NCI-H82 (cell line): ENCODE measurements around the gene SLC13A5.
A peak's percentile ranks its signal among the peaks of the same experiment; 100 is the strongest.
"Not testable (repeated sequence)": the region's sequence is repeated elsewhere in the genome, so short reads cannot be mapped to it uniquely, and the experiment has no call there.

Source experiments
- DNase-seq: peaks from one replicate; lab custom pipeline; 2025; lab: John Stamatoyannopoulos, UW

SLC13A5 gene

GRCh38 chr17:6661464-6661848 lies 51.7 kb downstream of the SLC13A5 start:
- no peak for DNase-seq

DNA sequence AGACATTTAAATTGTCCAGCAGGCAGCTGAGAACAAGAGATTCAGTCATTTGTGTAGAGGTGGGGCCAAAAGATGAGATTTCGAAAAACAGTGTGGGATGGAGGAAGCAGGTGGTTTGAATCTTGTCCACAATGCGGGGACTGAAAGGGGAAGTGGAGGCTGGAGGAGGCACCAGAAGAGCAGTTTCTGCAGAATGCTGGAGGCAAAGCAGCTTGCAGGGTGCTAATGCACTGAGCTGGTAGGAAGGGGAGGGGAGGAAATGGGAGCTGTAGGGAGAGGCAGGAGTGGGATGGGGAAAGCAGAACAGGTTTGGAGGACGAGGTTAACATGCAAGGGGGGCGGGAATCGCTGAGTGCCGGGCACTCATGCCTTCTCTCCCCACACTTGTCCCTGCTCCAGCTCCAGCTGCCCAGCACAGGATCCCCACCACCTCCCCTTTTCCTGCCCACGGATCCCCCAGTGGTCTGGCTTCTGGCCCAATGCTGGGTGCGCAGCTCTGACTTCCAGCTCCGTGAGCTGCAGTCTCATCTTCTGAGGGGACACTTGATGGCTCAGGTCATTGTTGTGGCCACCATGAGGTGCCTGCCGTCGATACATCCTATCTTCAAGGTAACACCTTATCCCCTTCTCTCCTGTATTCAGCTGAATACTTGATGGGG lies 52.2 kb downstream of the SLC13A5 start:
- DNase-seq: no peak

- DNase-seq: peak; percentile 16
Observed at GRCh38 chr17:6660101-6660500, 53.1 kb downstream of the SLC13A5 start.

GRCh38 chr17:6658411-6658810 lies 54.8 kb downstream of the SLC13A5 start:
- not testable (repeated sequence) for DNase-seq

DNA sequence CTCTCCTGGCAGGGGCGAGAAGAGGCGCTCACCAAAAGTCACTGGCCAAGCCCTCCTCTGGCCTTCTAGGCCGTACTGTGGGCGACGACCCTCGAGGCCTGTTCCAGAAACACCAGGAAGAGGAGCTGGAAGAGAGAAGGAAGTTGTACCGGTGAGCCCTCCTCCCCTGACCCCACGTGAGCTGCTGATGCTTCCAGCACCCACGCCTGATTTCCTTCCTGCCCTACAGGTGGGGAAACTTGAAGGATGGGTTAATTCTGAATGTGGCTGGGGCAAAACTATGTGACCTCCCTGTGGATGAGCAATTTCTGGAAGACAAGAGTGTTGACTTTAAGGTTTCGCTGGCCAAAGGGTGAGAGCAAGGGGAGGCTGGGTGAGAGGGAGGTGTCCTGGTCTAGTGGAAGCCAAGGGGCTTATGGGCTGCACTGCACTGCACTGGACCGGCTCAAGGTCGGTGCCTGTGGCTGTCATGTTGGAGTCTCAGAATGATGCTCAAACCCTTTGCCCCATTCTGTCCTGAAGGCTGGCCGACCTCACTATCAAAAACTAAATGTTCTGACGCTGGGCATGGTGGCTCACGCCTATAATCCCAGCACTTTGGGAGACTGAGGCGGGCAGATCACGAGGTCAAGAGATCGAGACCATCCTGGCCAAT lies 55.4 kb downstream of the SLC13A5 start:
- DNase-seq: no peak

DNA sequence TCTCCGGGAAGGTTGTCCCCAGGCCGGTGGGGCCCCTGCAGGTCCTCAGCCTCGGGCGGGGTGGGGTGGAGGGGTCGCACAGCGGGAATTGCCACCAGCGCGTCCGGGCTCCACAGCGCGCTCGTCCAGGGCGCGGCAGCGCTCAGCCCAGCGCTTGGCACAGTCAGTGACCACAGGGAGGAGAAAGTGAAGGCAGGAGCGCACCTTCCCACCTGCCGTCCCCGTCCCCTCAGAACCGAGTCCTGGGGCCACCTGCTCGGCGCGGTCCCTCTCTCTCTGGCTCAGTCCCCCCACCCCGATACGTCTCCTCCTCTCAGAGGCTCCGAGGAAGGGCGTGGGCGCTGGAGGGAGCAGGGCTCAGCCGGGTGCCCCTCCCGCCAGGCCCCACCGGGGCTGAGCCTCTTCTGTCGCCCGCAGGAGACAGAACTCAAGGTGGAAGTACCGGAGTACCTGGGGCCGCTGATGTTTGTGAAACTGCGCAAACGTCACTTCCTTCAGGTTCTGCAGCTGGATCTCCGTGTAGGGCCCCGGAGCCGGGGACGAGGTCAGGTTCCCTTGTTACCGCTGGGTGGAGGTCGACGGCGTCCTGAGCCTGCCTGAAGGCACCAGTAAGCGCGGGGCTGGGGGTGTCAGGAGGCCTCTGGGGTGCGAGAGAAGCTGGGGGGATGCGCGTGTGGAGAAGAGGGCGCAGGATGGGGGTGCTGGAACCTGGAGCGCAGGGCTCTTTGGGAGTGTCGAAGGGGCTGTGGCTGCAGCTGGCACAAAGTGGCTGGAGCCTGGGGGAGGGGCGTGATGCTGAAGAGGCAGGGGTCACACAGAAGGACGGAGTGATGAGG lies 56.2 kb downstream of the SLC13A5 start:
- peak; percentile 24 for DNase-seq

DNA sequence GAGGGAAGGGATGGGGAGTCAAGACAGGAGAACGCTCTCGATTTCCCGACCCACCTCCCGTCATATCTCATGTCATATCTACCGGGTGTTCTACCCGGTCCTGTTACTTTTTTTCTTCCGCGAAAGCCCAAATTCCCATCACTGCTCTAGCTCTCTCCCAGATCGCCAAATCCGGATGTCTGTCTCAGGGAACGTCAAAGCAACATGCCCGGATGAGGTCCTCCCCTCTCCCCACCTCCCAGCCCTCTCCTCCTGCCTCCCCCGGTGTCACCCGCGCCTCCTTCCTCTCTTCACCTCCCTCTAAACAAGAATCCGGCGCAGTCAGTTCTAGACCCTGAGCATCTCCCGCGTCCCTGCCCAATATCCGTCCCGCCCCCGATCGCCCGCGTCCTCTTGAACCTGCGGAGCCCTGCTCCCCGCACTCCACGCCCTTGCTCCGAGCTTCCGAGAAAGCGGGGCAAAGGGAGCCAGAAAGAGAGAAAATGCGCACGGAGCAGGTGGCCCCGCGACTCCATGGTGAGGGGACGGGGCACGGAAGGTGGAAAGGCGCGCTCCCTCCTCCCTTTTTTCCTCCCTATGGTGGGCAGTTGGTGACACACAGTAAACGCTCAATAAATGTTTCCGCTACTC lies 57.3 kb downstream of the SLC13A5 start:
- DNase-seq: not testable (repeated sequence)

GRCh38 chr17:6654841-6655731 lies 58.1 kb downstream of the SLC13A5 start:
- peak; percentile 82 for DNase-seq

- DNase-seq: peak; percentile 54
Observed at GRCh38 chr17:6651919-6652452, 61.2 kb downstream of the SLC13A5 start.

- DNase-seq: peak; percentile 98
Observed at GRCh38 chr17:6651354-6651918, 61.7 kb downstream of the SLC13A5 start, which contains the start of the genes C17orf100 and MED31. Gene C17orf100 (plus strand): TSS chr17:6651762. CDS start chr17:6651914, 152 bp downstream. Gene MED31 (minus strand): TSS chr17:6651605. CDS start chr17:6651528, 77 bp downstream.

- DNase-seq: peak; percentile 44
Observed at GRCh38 chr17:6648181-6648580, 65.0 kb downstream of the SLC13A5 start.

DNA sequence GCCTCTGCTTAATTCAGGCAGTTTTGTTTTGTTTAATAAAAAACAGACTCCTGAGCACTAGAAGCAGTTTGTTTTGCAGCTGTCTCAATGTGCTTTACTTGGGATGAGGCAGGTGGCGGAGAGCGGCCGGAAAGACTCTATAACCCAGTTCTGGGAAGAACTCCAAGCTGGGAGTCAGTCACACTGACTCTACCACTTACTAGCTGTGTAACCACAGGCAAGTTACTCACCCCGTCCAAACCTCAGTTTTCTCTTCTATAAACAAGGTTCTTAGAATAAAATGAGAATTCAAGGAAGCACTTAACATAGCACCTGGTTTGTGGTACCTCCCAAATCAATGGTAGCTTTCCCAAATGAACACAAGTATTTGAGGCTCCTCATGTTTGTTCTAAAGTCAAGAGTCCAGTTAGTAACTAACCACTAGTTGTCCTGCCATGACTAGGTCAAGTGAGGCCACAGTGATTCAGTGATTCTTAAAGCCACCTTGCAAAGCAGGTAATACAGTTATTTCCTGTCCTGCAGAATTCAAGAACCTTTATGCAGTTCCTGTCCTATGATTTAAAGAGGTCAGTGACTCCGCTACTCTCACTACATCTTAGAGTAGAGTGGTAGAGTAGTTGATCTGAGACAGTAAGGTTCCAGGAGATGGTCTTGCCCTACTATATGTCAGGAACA lies 69.6 kb downstream of the SLC13A5 start:
- no peak for DNase-seq

DNA sequence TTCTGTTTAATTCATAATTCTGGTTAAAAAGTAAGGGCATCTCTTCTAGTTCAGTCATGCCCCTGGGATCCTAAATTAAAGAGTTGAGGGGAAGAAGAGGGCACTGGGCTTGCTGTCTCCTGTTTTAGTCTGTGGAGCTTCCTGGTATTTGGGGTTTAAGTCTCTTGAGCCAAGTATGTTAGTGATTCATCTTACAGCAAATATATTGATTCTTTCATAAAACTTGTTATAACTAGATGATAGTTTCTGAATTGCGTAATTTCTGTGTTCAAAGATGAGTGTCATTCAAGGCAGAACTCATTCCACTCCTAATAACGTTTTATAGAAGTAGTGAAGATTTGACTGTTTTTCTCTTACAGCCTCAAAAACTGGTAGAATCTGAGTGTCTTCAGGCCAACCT lies 70.6 kb downstream of the SLC13A5 start:
- no peak for DNase-seq

- peak; percentile 86 for DNase-seq
Observed at GRCh38 chr17:6641247-6641863, 71.8 kb downstream of the SLC13A5 start.

GRCh38 chr17:6640536-6641246 lies 72.5 kb downstream of the SLC13A5 start, which contains the start of the genes KIAA0753 and TXNDC17:
Gene KIAA0753 (minus strand): TSS chr17:6640711. CDS start chr17:6635103, 5,608 bp downstream.
Gene TXNDC17 (plus strand): TSS chr17:6641060. CDS start chr17:6641083, 23 bp downstream.
- DNase-seq: peak; percentile 96

DNA sequence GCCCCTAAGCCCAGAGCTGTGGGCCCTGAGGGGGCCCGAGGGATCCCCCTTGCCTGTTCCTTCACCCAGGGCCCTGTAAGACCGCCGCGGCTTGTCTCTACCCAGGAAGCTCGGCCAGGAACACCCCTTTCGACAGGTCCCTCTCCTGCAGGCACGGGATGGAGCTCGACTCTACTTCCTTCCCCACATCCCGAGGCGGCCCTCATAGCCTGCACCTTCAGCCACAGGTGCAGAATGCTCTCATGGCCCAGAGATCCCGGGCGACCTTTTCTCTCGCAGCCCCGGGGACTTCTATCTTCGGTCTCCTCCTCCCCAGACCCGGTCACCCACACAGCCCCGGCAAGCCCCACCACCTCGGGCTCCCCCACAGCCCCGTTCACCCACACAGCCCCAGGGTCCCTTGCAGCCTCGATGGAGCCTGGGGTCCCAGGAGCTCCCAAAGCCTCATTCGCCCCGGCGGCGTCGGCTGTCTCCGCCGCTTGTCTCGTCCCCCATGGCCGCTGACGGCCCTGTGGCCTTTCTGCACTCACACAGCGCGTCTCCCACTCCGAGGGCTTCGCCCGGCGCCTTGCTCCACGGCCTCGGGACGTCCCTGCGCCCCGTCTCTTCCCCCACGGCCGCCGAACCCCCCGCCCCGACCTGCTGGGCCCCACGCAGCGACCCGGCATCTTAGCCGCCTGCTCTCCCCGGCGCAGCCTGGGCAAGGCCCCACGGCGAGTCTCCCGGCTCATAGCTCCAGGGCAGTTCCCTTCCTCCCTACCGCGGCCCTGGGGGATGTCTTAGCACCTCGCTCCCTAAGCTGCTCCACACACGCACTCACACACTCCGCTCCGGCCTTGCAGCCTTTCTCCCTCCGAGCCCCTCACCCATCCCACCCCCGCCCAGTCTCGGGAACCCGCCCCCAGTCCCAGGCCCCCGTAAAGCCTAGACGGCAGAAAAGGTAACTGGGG lies 73.3 kb downstream of the SLC13A5 start:
- peak; percentile 77 for DNase-seq

DNA sequence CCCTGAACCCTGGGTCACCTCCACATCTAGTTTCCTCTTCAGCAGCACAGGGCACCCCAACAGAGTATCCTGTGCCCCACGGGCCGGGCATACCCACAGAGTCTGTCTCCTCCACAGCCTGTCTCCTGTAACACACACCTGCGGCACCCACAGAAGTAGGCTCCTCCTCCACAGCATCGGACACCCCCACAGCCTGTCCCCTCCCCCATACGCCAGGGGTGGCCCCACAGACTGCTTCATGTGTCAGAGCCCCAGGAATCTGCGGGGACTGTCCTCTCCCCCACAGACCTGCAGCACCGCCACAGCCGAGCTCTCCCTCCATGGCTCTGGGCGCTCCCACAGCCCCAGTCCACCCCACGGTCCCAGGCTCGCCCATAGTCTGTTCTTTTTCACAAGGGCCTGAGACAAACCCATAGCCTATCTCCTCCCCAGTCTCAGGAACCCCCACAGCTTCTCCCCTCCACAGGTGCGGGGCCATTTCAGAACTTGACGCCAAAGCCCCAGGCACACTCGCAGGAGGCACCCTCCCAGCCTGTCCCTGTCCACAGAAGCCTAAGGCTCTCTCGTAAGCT lies 74.1 kb downstream of the SLC13A5 start:
- no peak for DNase-seq
